PC-3 (cell line): ENCODE results near the gene TNFSF9.

Experiments used
- EZH2 ChIP-seq: fragments of 300-600 bp; sonication (generic); IDR thresholded peaks from one replicate; pipeline ENCODE4 v1.6.1; 2017; ENCODE audit warnings: antibody characterized with exemption, mild to moderate bottlenecking, low read length; ENCODE audit not compliant: unreplicated experiment
- EZH2phosphoT487 ChIP-seq: fragments of 300-600 bp; sonication (generic); IDR thresholded peaks from 2 replicates; pipeline ENCODE4 v1.6.1; 2018; ENCODE audit warnings: mild to moderate bottlenecking, antibody characterized with exemption, low read length, borderline replicate concordance
- TF ChIP-seq, protein P1 (sequence below): fragments of 300-600 bp; sonication (generic); conservative IDR thresholded peaks from 2 replicates; pipeline ENCODE4 v1.5.1; 2017; ENCODE audit warnings: antibody characterized with exemption, low read depth, mild to moderate bottlenecking, low read length

DNA sequence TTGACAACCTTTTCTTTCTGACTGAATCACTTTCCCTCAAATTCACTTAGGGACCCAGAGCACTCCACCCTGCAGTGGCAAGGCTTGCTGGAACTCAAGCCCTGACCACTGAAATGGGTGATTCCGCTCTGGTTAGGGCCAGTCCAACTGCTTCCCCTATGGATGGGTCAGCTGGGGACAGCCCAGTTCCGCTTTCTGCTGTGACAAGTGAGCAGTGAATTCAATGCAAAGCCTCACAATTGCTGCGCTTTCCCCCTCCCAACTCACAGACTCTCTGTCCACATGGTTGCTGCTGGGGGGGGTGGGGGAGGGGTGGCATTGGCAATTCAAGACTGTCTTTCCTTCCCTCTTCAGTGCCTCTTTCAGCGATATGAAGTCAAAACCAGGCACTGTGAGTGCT, 41.4 kb downstream of the TNFSF9 start:
- TF ChIP-seq, protein P1, sequence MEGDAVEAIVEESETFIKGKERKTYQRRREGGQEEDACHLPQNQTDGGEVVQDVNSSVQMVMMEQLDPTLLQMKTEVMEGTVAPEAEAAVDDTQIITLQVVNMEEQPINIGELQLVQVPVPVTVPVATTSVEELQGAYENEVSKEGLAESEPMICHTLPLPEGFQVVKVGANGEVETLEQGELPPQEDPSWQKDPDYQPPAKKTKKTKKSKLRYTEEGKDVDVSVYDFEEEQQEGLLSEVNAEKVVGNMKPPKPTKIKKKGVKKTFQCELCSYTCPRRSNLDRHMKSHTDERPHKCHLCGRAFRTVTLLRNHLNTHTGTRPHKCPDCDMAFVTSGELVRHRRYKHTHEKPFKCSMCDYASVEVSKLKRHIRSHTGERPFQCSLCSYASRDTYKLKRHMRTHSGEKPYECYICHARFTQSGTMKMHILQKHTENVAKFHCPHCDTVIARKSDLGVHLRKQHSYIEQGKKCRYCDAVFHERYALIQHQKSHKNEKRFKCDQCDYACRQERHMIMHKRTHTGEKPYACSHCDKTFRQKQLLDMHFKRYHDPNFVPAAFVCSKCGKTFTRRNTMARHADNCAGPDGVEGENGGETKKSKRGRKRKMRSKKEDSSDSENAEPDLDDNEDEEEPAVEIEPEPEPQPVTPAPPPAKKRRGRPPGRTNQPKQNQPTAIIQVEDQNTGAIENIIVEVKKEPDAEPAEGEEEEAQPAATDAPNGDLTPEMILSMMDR: no peak
- no peak for TF ChIP-seq EZH2
- TF ChIP-seq EZH2phosphoT487: no peak
